IPS-NIHi11 (cell line): ENCODE data around the gene MT4.
A peak's percentile ranks its signal among the peaks of the same experiment; 100 is the strongest.

Experiments
- DNase-seq: peaks from one replicate; pipeline ENCODE4 v3.0.0; 2012; ENCODE audit warnings: mixed read lengths, low spot score

MT4 gene

GRCh38 chr16:56605475-56605874, 40.6 kb downstream of the MT4 start:
- no peak for DNase-seq

GRCh38 chr16:56606071-56606475, 41.2 kb downstream of the MT4 start:
- DNase-seq = no peak

- DNase-seq = no peak
Measured at GRCh38 chr16:56606476-56607108, 41.7 kb downstream of the MT4 start.

GRCh38 chr16:56607109-56607618, 42.3 kb downstream of the MT4 start:
- DNase-seq = peak; percentile 33

GRCh38 chr16:56607675-56608042, 42.8 kb downstream of the MT4 start:
- DNase-seq = no peak

- peak; percentile 95 for DNase-seq
Measured at GRCh38 chr16:56608043-56608875, 43.4 kb downstream of the MT4 start, which contains the start of gene MT2A. Gene MT2A, plus strand, starts transcription at chr16:56608584. Its CDS starts 72 bp downstream, at chr16:56608656.

GRCh38 chr16:56608876-56609462, 44.1 kb downstream of the MT4 start:
- no peak for DNase-seq

GRCh38 chr16:56609463-56609921, 44.6 kb downstream of the MT4 start:
- DNase-seq = no peak

- no peak for DNase-seq
Measured at GRCh38 chr16:56610017-56610608, 45.2 kb downstream of the MT4 start.

- DNase-seq = no peak
Measured at GRCh38 chr16:56610609-56611111, 45.8 kb downstream of the MT4 start.

- DNase-seq = no peak
Measured at GRCh38 chr16:56611281-56611833, 46.5 kb downstream of the MT4 start.

- DNase-seq = no peak
Measured at GRCh38 chr16:56613706-56614105, 48.8 kb downstream of the MT4 start.

GRCh38 chr16:56614549-56614991, 49.7 kb downstream of the MT4 start:
- DNase-seq = no peak

- DNase-seq = no peak
Measured at GRCh38 chr16:56615353-56615752, 50.5 kb downstream of the MT4 start.

- DNase-seq = no peak
Measured at GRCh38 chr16:56616608-56617211, 51.8 kb downstream of the MT4 start.

GRCh38 chr16:56617212-56618085, 52.6 kb downstream of the MT4 start:
- no peak for DNase-seq

GRCh38 chr16:56618138-56618537, 53.3 kb downstream of the MT4 start:
- no peak for DNase-seq
